ENCODE results near the gene CHST8. TPM values are rescaled to one million over a fixed set of nuclear protein-coding genes. Genes with fewer than 3 reads are reported as not detected.
"Not testable (repeated sequence)": the region's sequence is repeated elsewhere in the genome, so short reads cannot be mapped to it uniquely, and the experiment has no call there.

Gene CHST8
- total RNA-seq, 2 experiments from 2014 or later: not detected

DNA sequence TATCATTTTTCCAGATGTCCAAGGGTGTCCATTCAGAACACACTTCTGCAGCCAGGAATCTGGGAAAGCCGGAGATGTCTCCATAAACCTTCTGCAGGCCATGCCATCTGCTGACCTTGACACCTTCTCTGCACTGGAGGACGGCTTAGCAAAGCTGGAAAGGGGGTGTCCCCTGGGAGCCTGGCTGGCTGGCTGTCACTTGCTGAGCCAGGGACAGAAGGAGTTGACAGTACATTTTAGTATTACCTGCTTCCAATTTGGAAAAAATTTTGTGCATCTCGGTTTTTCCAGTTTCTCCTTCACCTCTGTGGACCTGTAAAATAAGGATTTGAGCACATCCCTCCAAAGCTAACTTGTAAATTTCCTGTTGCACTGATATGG, 8.1 kb upstream of the CHST8 start:
- peaks cover 32% of the 10 kb centered on the region for H3K27me3 Mint-ChIP-seq
- H3K36me3 Mint-ChIP-seq (ENCODE audit: low read depth): no peaks in the 10 kb centered on the region
- H3K9me3 ChIP-seq (ENCODE audit: control insufficient read depth in 1 of 2, insufficient read depth in 1 of 2, low read length in 2 of 2): peaks cover 0 to 8% of the 10 kb centered on the region in 2 experiments
- peaks cover 3% of the 10 kb centered on the region for H3K9me3 Mint-ChIP-seq
- H3K4me1 ChIP-seq (ENCODE audit: insufficient read depth, low read length): no peaks in the 10 kb centered on the region
- CTCF ChIA-PET: no interaction called here
- H3K27me3 ChIP-seq (ENCODE audit: control insufficient read depth in 1 of 2, insufficient read depth in 2 of 2, low read length in 2 of 2): peaks cover 0 to 3% of the 10 kb centered on the region in 2 experiments
- H3K4me1 Mint-ChIP-seq (ENCODE audit: low read depth): no peaks in the 10 kb centered on the region
- H3K4me3 ChIP-seq (ENCODE audit: low read length): no peak overlapping the region
- H3K4me3 Mint-ChIP-seq: no peak overlapping the region
- H3K27ac Mint-ChIP-seq: no peak overlapping the region
- no peaks in the 10 kb centered on the region for H3K36me3 ChIP-seq (ENCODE audit: insufficient read depth, low read length)
- DNase-seq (no peak), ATAC-seq (ENCODE audit: poor library complexity) (no peak)
- H3K27ac ChIP-seq (ENCODE audit: low read depth in 1 of 2, low read length in 2 of 2): no peak overlapping the region
- TF ChIP-seq, protein P1, sequence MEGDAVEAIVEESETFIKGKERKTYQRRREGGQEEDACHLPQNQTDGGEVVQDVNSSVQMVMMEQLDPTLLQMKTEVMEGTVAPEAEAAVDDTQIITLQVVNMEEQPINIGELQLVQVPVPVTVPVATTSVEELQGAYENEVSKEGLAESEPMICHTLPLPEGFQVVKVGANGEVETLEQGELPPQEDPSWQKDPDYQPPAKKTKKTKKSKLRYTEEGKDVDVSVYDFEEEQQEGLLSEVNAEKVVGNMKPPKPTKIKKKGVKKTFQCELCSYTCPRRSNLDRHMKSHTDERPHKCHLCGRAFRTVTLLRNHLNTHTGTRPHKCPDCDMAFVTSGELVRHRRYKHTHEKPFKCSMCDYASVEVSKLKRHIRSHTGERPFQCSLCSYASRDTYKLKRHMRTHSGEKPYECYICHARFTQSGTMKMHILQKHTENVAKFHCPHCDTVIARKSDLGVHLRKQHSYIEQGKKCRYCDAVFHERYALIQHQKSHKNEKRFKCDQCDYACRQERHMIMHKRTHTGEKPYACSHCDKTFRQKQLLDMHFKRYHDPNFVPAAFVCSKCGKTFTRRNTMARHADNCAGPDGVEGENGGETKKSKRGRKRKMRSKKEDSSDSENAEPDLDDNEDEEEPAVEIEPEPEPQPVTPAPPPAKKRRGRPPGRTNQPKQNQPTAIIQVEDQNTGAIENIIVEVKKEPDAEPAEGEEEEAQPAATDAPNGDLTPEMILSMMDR (IDR thresholded peaks at IDR 0.05): no peak
- POLR2A ChIA-PET: no interaction called here
- intact Hi-C loops (cut with DNase I, micrococcal nuclease): no loop called here

DNA sequence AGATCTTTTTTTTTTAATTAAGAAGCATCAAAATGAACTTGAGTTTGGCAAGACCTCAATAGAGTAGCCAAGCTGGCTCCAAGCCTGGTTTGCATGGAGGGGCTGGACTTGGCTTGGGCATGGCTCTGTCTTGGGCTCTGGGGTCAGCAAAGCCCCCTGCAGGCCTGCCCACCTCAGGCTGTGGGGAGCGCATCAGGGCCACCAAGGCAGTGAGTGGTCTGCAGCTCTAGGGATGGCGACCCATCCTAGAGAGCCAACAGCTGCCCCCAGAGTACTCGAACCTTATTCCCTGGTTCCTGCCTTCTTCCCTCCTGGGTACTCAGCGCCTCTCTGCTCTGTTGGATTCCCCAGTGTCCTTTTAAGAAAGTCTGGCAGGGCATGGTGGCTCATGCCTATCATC, 5.4 kb upstream of the CHST8 start:
- H3K9me3 ChIP-seq (ENCODE audit: control insufficient read depth in 1 of 2, insufficient read depth in 1 of 2, low read length in 2 of 2): peaks cover 0 to 18% of the 10 kb centered on the region in 2 experiments
- no peaks in the 10 kb centered on the region for H3K4me1 Mint-ChIP-seq (ENCODE audit: low read depth)
- H3K4me3 ChIP-seq (ENCODE audit: low read length): no peak overlapping the region
- ChIA-PET POLR2A (no interaction called here), CTCF (no interaction called here)
- no peak overlapping the region for H3K27ac Mint-ChIP-seq
- no peak for ATAC-seq (ENCODE audit: poor library complexity)
- no peaks in the 10 kb centered on the region for H3K9me3 Mint-ChIP-seq
- no peaks in the 10 kb centered on the region for H3K36me3 Mint-ChIP-seq (ENCODE audit: low read depth)
- no peak overlapping the region for H3K27ac ChIP-seq (ENCODE audit: low read depth in 1 of 2, low read length in 2 of 2)
- H3K27me3 ChIP-seq (ENCODE audit: control insufficient read depth in 1 of 2, insufficient read depth in 2 of 2, low read length in 2 of 2): peaks cover 12 to 17% of the 10 kb centered on the region in 2 experiments
- no peaks in the 10 kb centered on the region for H3K36me3 ChIP-seq (ENCODE audit: insufficient read depth, low read length)
- intact Hi-C loops (cut with DNase I, micrococcal nuclease): no loop called here
- peaks cover 53% of the 10 kb centered on the region for H3K27me3 Mint-ChIP-seq
- TF ChIP-seq, protein P1 (IDR thresholded peaks at IDR 0.05): no peak
- DNase-seq: no peak
- H3K4me1 ChIP-seq (ENCODE audit: insufficient read depth, low read length): no peaks in the 10 kb centered on the region
- no peak overlapping the region for H3K4me3 Mint-ChIP-seq

DNA sequence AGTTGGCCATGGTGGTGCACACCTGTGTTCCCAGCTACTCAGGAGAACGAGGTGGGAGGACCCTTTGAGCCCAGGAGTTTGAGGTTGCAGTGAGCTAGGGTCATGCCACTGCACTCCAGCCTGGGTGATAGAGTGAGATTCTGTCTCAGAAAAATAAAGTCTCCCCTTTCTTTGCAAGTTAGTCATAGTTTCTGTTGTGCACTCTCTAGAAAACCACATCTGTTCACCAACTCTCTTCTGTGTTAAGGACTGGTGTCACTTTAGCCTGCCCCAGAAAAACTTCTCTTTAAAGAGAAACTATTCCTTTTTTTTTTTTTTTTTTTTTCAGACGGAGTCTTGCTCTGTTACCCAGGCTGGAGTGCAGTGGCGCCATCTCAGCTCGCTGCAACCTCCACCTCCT, 4.9 kb upstream of the CHST8 start:
- Mint-ChIP-seq H3K27ac (no peak overlapping the region), H3K36me3 (ENCODE audit: low read depth) (no peaks in the 10 kb centered on the region), H3K27me3 (peaks cover 53% of the 10 kb centered on the region), H3K4me3 (no peak overlapping the region), H3K4me1 (ENCODE audit: low read depth) (no peaks in the 10 kb centered on the region), H3K9me3 (no peaks in the 10 kb centered on the region)
- intact Hi-C loops (cut with DNase I, micrococcal nuclease): no loop called here
- ChIA-PET POLR2A (no interaction called here), CTCF (no interaction called here)
- Histone ChIP-seq H3K27ac (ENCODE audit: low read depth in 1 of 2, low read length in 2 of 2) (no peak overlapping the region), H3K4me1 (ENCODE audit: insufficient read depth, low read length) (no peaks in the 10 kb centered on the region), H3K36me3 (ENCODE audit: insufficient read depth, low read length) (no peaks in the 10 kb centered on the region), H3K27me3 (ENCODE audit: control insufficient read depth in 1 of 2, insufficient read depth in 2 of 2, low read length in 2 of 2) (peaks cover 12 to 18% of the 10 kb centered on the region in 2 experiments), H3K9me3 (ENCODE audit: control insufficient read depth in 1 of 2, insufficient read depth in 1 of 2, low read length in 2 of 2) (peaks cover 0 to 18% of the 10 kb centered on the region in 2 experiments), H3K4me3 (ENCODE audit: low read length) (no peak overlapping the region)
- TF ChIP-seq, protein P1 (IDR thresholded peaks at IDR 0.05): no peak
- no peak for DNase-seq
- ATAC-seq (ENCODE audit: poor library complexity): no peak

DNA sequence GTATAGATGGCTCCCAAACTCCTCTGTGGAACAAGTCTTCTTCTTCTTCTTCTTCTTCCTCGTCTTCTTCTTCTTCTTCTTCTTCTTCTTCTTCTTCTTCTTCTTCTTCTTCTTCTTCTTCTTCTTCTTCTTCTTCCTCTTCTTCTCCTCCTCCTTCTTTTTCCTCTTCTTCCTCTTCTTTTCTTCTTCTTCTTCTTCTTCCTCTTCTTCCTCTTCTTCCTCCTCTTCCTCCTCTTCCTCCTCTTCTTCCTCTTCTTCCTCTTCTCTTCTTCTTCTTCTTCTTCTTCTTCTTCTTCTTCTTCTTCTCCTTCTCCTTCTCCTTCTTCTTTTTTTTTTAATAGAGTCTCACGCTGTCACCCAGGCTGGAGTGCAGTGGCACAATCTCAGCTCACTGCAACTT, 3.4 kb upstream of the CHST8 start:
- H3K27ac Mint-ChIP-seq; CTCF ChIA-PET; H3K9me3 Mint-ChIP-seq; DNase-seq; intact Hi-C loops (cut with DNase I, micrococcal nuclease); POLR2A ChIA-PET; H3K4me1 ChIP-seq (ENCODE audit: insufficient read depth, low read length); H3K4me3 Mint-ChIP-seq; H3K36me3 Mint-ChIP-seq (ENCODE audit: low read depth); H3K36me3 ChIP-seq (ENCODE audit: insufficient read depth, low read length); H3K4me1 Mint-ChIP-seq (ENCODE audit: low read depth); H3K27ac ChIP-seq (ENCODE audit: low read depth in 1 of 2, low read length in 2 of 2); H3K4me3 ChIP-seq (ENCODE audit: low read length); ATAC-seq (ENCODE audit: poor library complexity): not testable (repeated sequence)
- peaks cover 0 to 18% of the 10 kb centered on the region in 2 experiments for H3K9me3 ChIP-seq (ENCODE audit: control insufficient read depth in 1 of 2, insufficient read depth in 1 of 2, low read length in 2 of 2)
- peaks cover 53% of the 10 kb centered on the region for H3K27me3 Mint-ChIP-seq
- peaks cover 16 to 26% of the 10 kb centered on the region in 2 experiments for H3K27me3 ChIP-seq (ENCODE audit: control insufficient read depth in 1 of 2, insufficient read depth in 2 of 2, low read length in 2 of 2)

Data from CD4-positive, alpha-beta T cell (primary cell).